H9 (cell line): Measurements from ENCODE around the gene OR2T27. TPM values are rescaled to one million over a fixed set of nuclear protein-coding genes. Genes with fewer than 3 reads are reported as not detected.

Experiments
- DNase-seq: peaks from one replicate; pipeline ENCODE4 v3.0.0-alpha.2; 2017
- H2AFZ ChIP-seq: one replicate; pipeline ENCODE4 v1.6.1; 2013; ENCODE audit warnings: mild to moderate bottlenecking, low read length, control low read depth, moderate library complexity
- H2AK5ac ChIP-seq: 2 replicates; pipeline ENCODE4 v1.6.1; 2013; ENCODE audit warnings: low read length, control low read depth, mixed read lengths; ENCODE audit not compliant: insufficient read length
- H2BK120ac ChIP-seq: one replicate; pipeline ENCODE4 v1.6.1; 2013; ENCODE audit warnings: low read depth, mild to moderate bottlenecking, low read length, control low read depth, inconsistent platforms; ENCODE audit not compliant: poor library complexity, severe bottlenecking
- H2BK12ac ChIP-seq: 2 replicates; pipeline ENCODE4 v1.6.1; 2013; ENCODE audit warnings: low read length, control low read depth, mixed read lengths, low read depth; ENCODE audit not compliant: insufficient read length
- H2BK15ac ChIP-seq: 2 replicates; pipeline ENCODE4 v1.6.1; 2013; ENCODE audit warnings: low read depth, low read length, control low read depth
- H2BK20ac ChIP-seq: one replicate; pipeline ENCODE4 v1.6.1; 2013; ENCODE audit warnings: low read depth, mild to moderate bottlenecking, low read length, control low read depth, inconsistent platforms; ENCODE audit not compliant: poor library complexity, severe bottlenecking
- H2BK5ac ChIP-seq: 2 replicates; pipeline ENCODE4 v1.6.1; 2013; ENCODE audit warnings: low read length, control low read depth, mixed read lengths; ENCODE audit not compliant: insufficient read length
- H3K14ac ChIP-seq: 2 replicates; pipeline ENCODE4 v1.6.1; 2013; ENCODE audit warnings: low read length, control low read depth; ENCODE audit not compliant: insufficient read depth
- H3K18ac ChIP-seq: 2 replicates; pipeline ENCODE4 v1.6.1; 2013; ENCODE audit warnings: low read depth, mild to moderate bottlenecking, mixed read lengths, low read length, control low read depth; ENCODE audit not compliant: insufficient read length
- H3K23ac ChIP-seq: 2 replicates; pipeline ENCODE4 v1.6.1; 2013; ENCODE audit warnings: low read length, control low read depth, mixed read lengths, low read depth; ENCODE audit not compliant: insufficient read length
- H3K23me2 ChIP-seq: 2 replicates; pipeline ENCODE4 v1.6.1; 2013; ENCODE audit warnings: low read depth, mild to moderate bottlenecking, mixed read lengths, low read length, control low read depth; ENCODE audit not compliant: insufficient read length, poor library complexity, severe bottlenecking
- H3K27ac ChIP-seq: 2 replicates; pipeline ENCODE4 v1.5.1; 2013; ENCODE audit warnings: low read length, control low read depth, mixed read lengths, low read depth; ENCODE audit not compliant: insufficient read length
- H3K27me3 ChIP-seq: 2 replicates; pipeline ENCODE4 v1.6.1; 2013; ENCODE audit warnings: low read length, control low read depth, inconsistent platforms; ENCODE audit not compliant: insufficient read depth
- H3K4ac ChIP-seq: 2 replicates; pipeline ENCODE4 v1.6.1; 2013; ENCODE audit warnings: low read depth, mild to moderate bottlenecking, control low read depth, inconsistent platforms, low read length, moderate library complexity
- H3K4me1 ChIP-seq: 2 replicates; pipeline ENCODE4 v1.6.1; 2013; ENCODE audit warnings: low read length, control low read depth, inconsistent platforms; ENCODE audit not compliant: insufficient read depth
- H3K4me2 ChIP-seq: 2 replicates; pipeline ENCODE4 v1.6.1; 2013; ENCODE audit warnings: low read length, control low read depth, mixed read lengths; ENCODE audit not compliant: insufficient read length, insufficient read depth
- H3K56ac ChIP-seq: 2 replicates; pipeline ENCODE4 v1.6.1; 2013; ENCODE audit warnings: low read depth, mild to moderate bottlenecking, mixed read lengths, low read length, control low read depth; ENCODE audit not compliant: insufficient read length
- H3K79me1 ChIP-seq: 2 replicates; pipeline ENCODE4 v1.6.1; 2013; ENCODE audit warnings: low read depth, mild to moderate bottlenecking, moderate library complexity, low read length, control low read depth, inconsistent platforms; ENCODE audit not compliant: insufficient read depth, poor library complexity, severe bottlenecking
- H3K79me2 ChIP-seq: 2 replicates; pipeline ENCODE4 v1.6.1; 2013; ENCODE audit warnings: low read length, control low read depth, inconsistent platforms; ENCODE audit not compliant: insufficient read depth
- H3K9ac ChIP-seq: 2 replicates; pipeline ENCODE4 v1.6.1; 2013; ENCODE audit warnings: low read length, control low read depth, mixed read lengths; ENCODE audit not compliant: insufficient read length; ENCODE audit errors: extremely low read depth
- H3K9me3 ChIP-seq: one replicate; pipeline ENCODE4 v1.6.1; 2013; ENCODE audit warnings: low read depth, low read length, inconsistent platforms; ENCODE audit not compliant: control insufficient read depth
- H3T11ph ChIP-seq: one replicate; pipeline ENCODE4 v1.6.1; 2013; ENCODE audit warnings: mild to moderate bottlenecking, low read length, control low read depth, inconsistent platforms
- H4K20me1 ChIP-seq: one replicate; pipeline ENCODE4 v1.6.1; 2013; ENCODE audit not compliant: control insufficient read depth, insufficient read length, insufficient read depth
- H4K5ac ChIP-seq: 2 replicates; pipeline ENCODE4 v1.6.1; 2013; ENCODE audit warnings: low read depth, mild to moderate bottlenecking, mixed read lengths, low read length, control low read depth; ENCODE audit not compliant: insufficient read length
- H4K8ac ChIP-seq: replicated peaks from 2 replicates; pipeline ENCODE4 v1.6.1; 2013; ENCODE audit warnings: low read length, control low read depth, mixed read lengths, low read depth; ENCODE audit not compliant: insufficient read length
- H4K91ac ChIP-seq: 2 replicates; pipeline ENCODE4 v1.6.1; 2013; ENCODE audit warnings: low read depth, mild to moderate bottlenecking, moderate library complexity, mixed read lengths, low read length, control low read depth; ENCODE audit not compliant: insufficient read length
- H3K27ac Mint-ChIP-seq, 3 experiments: 2 replicates in 2 of 3; 3 replicates in 1 of 3; pipeline ENCODE4 v1.8.0; 2020 to 2021; ENCODE audit warnings: mixed read lengths in 3 of 3, mild to moderate bottlenecking in 1 of 3, moderate library complexity in 1 of 3
- H3K27me3 Mint-ChIP-seq: 2 replicates; pipeline ENCODE4 v1.8.0; 2021; ENCODE audit warnings: low read depth, mild to moderate bottlenecking, moderate library complexity, mixed read lengths
- H3K36me3 Mint-ChIP-seq, 3 experiments: 2 replicates in 2 of 3; 3 replicates in 1 of 3; pipeline ENCODE4 v1.8.0; 2020 to 2021; ENCODE audit warnings: low read depth in 3 of 3, mixed read lengths in 3 of 3; ENCODE audit not compliant: insufficient read depth in 1 of 3
- H3K4me1 Mint-ChIP-seq, 2 experiments: 2 replicates each; pipeline ENCODE4 v1.8.0; 2020; ENCODE audit warnings: mixed read lengths in 2 of 2
- H3K4me3 Mint-ChIP-seq, 2 experiments: 2 replicates in 1 of 2; 3 replicates in 1 of 2; pipeline ENCODE4 v1.8.0; 2020 to 2021; ENCODE audit warnings: mild to moderate bottlenecking in 2 of 2, mixed read lengths in 2 of 2, moderate library complexity in 1 of 2
- H3K9me3 Mint-ChIP-seq, 2 experiments: 2 replicates in 1 of 2; 3 replicates in 1 of 2; pipeline ENCODE4 v1.8.0; 2020; ENCODE audit warnings: mild to moderate bottlenecking in 2 of 2, mixed read lengths in 2 of 2, moderate library complexity in 1 of 2
- CTCF ChIP-seq: fragments of 200-600 bp; sonication (generic); conservative IDR thresholded peaks from 3 replicates; pipeline ENCODE4 v1.8.0; 2021; ENCODE audit warnings: antibody characterized with exemption, mild to moderate bottlenecking
- WGBS: extraction: QIAGEN DNeasy Blood & Tissue Kit; methylation state at CpG from one replicate; pipeline ENCODE4 v1.1.7; 2013; ENCODE audit warnings: missing lambda C conversion rate, low lambda C conversion rate, mixed read lengths; ENCODE audit not compliant: insufficient read length; ENCODE audit errors: extremely low coverage; 5-methylcytosine and 5-hydroxymethylcytosine counted together
- total RNA-seq: library from RNA; stranded (reverse); gene quantifications from 2 replicates; pipeline ENCODE4 v1.2.1, GENCODE V29; 2021

The OR2T27 gene
- total RNA-seq, 1 experiment from 2014 or later, result not detected

- Mint-ChIP-seq H3K9me3 (peaks cover 16 to 19% of the 10 kb centered on the region in 2 experiments), H3K4me3 (no peak overlapping the region), H3K36me3 (peaks cover 0 to 22% (median 7%) of the 10 kb centered on the region in 3 experiments; a peak in 6 of 7 replicates), H3K27me3 (no peaks in the 10 kb centered on the region), H3K4me1 (no peaks in the 10 kb centered on the region), H3K27ac (no peak overlapping the region)
- H3K4me1 ChIP-seq, result no peaks in the 10 kb centered on the region
- H3K4ac ChIP-seq, result no peak overlapping the region
- H3K9ac ChIP-seq, result no peak overlapping the region
- no peak overlapping the region for H4K5ac ChIP-seq
- H3K23ac ChIP-seq, result no peak overlapping the region
- no peak overlapping the region for H2BK12ac ChIP-seq
- peaks cover 82% of the 10 kb centered on the region for H3K9me3 ChIP-seq
- no peak for DNase-seq
- H2BK20ac ChIP-seq, result no peak overlapping the region
- no peak overlapping the region for H2BK5ac ChIP-seq
- H3K27ac ChIP-seq, result no peak overlapping the region
- H3K56ac ChIP-seq, result no peak overlapping the region
- no peaks in the 10 kb centered on the region for H3K23me2 ChIP-seq
- no peak for TF ChIP-seq CTCF
- no peaks in the 10 kb centered on the region for H3K27me3 ChIP-seq
- no peaks in the 10 kb centered on the region for H4K20me1 ChIP-seq
- no peak overlapping the region for H3K4me2 ChIP-seq
- H3K14ac ChIP-seq, result no peak overlapping the region
- H2BK120ac ChIP-seq, result no peak overlapping the region
- no peak overlapping the region for H2AK5ac ChIP-seq
- no peaks in the 10 kb centered on the region for H3K79me2 ChIP-seq
- no CpG with 5 or more reads among the region's 2 CpGs for WGBS
- no peak overlapping the region for H2AFZ ChIP-seq
- no peak overlapping the region for H3T11ph ChIP-seq
- no peak overlapping the region for H3K18ac ChIP-seq
- H4K91ac ChIP-seq, result no peak overlapping the region
- H2BK15ac ChIP-seq, result no peak overlapping the region
- no peak overlapping the region for H4K8ac ChIP-seq
- no peaks in the 10 kb centered on the region for H3K79me1 ChIP-seq
These were observed 48.3 kb upstream of the OR2T27 start for GRCh38 chr1:248703674-248704073.
